Neural cell (in vitro differentiated cells): Measurements from ENCODE around the gene VWF. TPM values are rescaled to one million over a fixed set of nuclear protein-coding genes. Genes with fewer than 3 reads are reported as not detected.
A peak's percentile ranks its signal among the peaks of the same experiment; 100 is the strongest.

ENCODE experiments used
- H2AFZ ChIP-seq: fragments of 200-600, 300-800 bp; sonication (generic), shearing (Covaris generic); 2 replicates; pipeline ENCODE4 v1.6.0; 2014; ENCODE audit warnings: low read depth, mild to moderate bottlenecking, antibody characterized with exemption, low read length, moderate library complexity
- H3F3A ChIP-seq: fragments of 200-600 bp; shearing (Covaris generic); 2 replicates; pipeline ENCODE4 v1.6.1; 2016; ENCODE audit warnings: mild to moderate bottlenecking, moderate library complexity, mixed read lengths, antibody characterized with exemption, low read length; ENCODE audit not compliant: insufficient read depth, poor library complexity, severe bottlenecking
- H3K27ac ChIP-seq: fragments of 200-600, 300-800 bp; sonication (generic), shearing (Covaris generic); 2 replicates; pipeline ENCODE4 v1.5.1; 2014; ENCODE audit warnings: mild to moderate bottlenecking, low read length, moderate library complexity
- H3K27me3 ChIP-seq: fragments of 300-800, 200-600 bp; sonication (generic), shearing (Covaris generic); 2 replicates; pipeline ENCODE4 v1.6.0; 2014; ENCODE audit warnings: mild to moderate bottlenecking, low read depth, low read length, moderate library complexity; ENCODE audit not compliant: insufficient read depth
- H3K36me3 ChIP-seq: fragments of 300-800, 200-600 bp; sonication (generic), shearing (Covaris generic); 2 replicates; pipeline ENCODE4 v1.5.1; 2014; ENCODE audit warnings: mild to moderate bottlenecking, antibody characterized with exemption, low read length, moderate library complexity; ENCODE audit not compliant: insufficient read depth
- H3K4me2 ChIP-seq: fragments of 300-800, 200-600 bp; sonication (generic), shearing (Covaris generic); 2 replicates; pipeline ENCODE4 v1.6.0; 2014; ENCODE audit warnings: mild to moderate bottlenecking, low read length
- H3K4me3 ChIP-seq: fragments of 300-800, 200-600 bp; sonication (generic), shearing (Covaris generic); 2 replicates; pipeline ENCODE4 v1.5.1; 2014; ENCODE audit warnings: mild to moderate bottlenecking, low read length, moderate library complexity
- H3K79me2 ChIP-seq: fragments of 200-600 bp; shearing (Covaris generic); replicated peaks from 2 replicates; pipeline ENCODE4 v1.6.0; 2014; ENCODE audit warnings: mild to moderate bottlenecking, low read length, moderate library complexity; ENCODE audit not compliant: insufficient read depth
- H3K9ac ChIP-seq: fragments of 300-800, 200-600 bp; sonication (generic), shearing (Covaris generic); 2 replicates; pipeline ENCODE4 v1.6.1; 2016; ENCODE audit warnings: mild to moderate bottlenecking, low read length, mixed read lengths
- H3K9me2 ChIP-seq: fragments of 200-600 bp; shearing (Covaris generic); 2 replicates; pipeline ENCODE4 v1.6.1; 2016; ENCODE audit warnings: mild to moderate bottlenecking, low read length, mixed read lengths; ENCODE audit not compliant: insufficient read depth
- H3K9me3 ChIP-seq: fragments of 200-600, 300-800 bp; sonication (generic), shearing (Covaris generic); 2 replicates; pipeline ENCODE4 v1.6.1; 2016; ENCODE audit warnings: mild to moderate bottlenecking, mixed run types, low read length, moderate library complexity, mixed read lengths
- H4K20me1 ChIP-seq: fragments of 200-600 bp; shearing (Covaris generic); 2 replicates; pipeline ENCODE4 v1.6.1; 2016; ENCODE audit warnings: mild to moderate bottlenecking, mixed run types; ENCODE audit not compliant: insufficient read depth
- EZH2 ChIP-seq: fragments of 200-600, 300-800 bp; shearing (Covaris generic), sonication (generic); IDR thresholded peaks from 2 replicates; pipeline ENCODE4 v1.6.1; 2014; ENCODE audit warnings: antibody characterized with exemption, low read length, borderline replicate concordance, mild to moderate bottlenecking; ENCODE audit not compliant: insufficient read depth, poor library complexity, severe bottlenecking
- MXI1 ChIP-seq: fragments of 450-650 bp; conservative IDR thresholded peaks from 2 replicates; pipeline ENCODE4 v1.6.1; 2014; ENCODE audit warnings: antibody characterized with exemption, mild to moderate bottlenecking; ENCODE audit not compliant: poor library complexity, severe bottlenecking
- POLR2AphosphoS5 ChIP-seq: IDR thresholded peaks from 2 replicates; pipeline ENCODE4 v1.6.1; 2012
- RAD21 ChIP-seq: fragments of 450-650 bp; conservative IDR thresholded peaks from 2 replicates; pipeline ENCODE4 v1.6.1; 2014; ENCODE audit warnings: antibody characterized with exemption, mild to moderate bottlenecking, moderate library complexity
- SMC3 ChIP-seq: fragments of 450-650 bp; conservative IDR thresholded peaks from 2 replicates; pipeline ENCODE4 v1.6.1; 2014; ENCODE audit warnings: antibody characterized with exemption, mild to moderate bottlenecking, moderate library complexity; ENCODE audit not compliant: poor library complexity
- TAF1 ChIP-seq: IDR thresholded peaks from 2 replicates; pipeline ENCODE4 v1.6.1; 2012; ENCODE audit warnings: low read depth
- polyA plus RNA-seq: library from polyadenylated mRNA; depleted of rRNA; stranded (reverse); fragments of >200 nt; gene quantifications from 2 replicates; pipeline ENCODE4 v1.2.3, GENCODE V29; 2014
- TF ChIP-seq, protein P1 (sequence below): IDR thresholded peaks from 2 replicates; pipeline ENCODE4 v1.6.1; 2012; ENCODE audit warnings: borderline replicate concordance
- TF ChIP-seq, protein P2 (sequence below): fragments of 450-650 bp; IDR thresholded peaks from 2 replicates; pipeline ENCODE4 v1.5.1; 2014; ENCODE audit warnings: antibody characterized with exemption, mild to moderate bottlenecking, moderate library complexity; ENCODE audit not compliant: poor library complexity, severe bottlenecking

Gene VWF
- polyA plus RNA-seq, 1 donor from 2014 or later = not detected

DNA sequence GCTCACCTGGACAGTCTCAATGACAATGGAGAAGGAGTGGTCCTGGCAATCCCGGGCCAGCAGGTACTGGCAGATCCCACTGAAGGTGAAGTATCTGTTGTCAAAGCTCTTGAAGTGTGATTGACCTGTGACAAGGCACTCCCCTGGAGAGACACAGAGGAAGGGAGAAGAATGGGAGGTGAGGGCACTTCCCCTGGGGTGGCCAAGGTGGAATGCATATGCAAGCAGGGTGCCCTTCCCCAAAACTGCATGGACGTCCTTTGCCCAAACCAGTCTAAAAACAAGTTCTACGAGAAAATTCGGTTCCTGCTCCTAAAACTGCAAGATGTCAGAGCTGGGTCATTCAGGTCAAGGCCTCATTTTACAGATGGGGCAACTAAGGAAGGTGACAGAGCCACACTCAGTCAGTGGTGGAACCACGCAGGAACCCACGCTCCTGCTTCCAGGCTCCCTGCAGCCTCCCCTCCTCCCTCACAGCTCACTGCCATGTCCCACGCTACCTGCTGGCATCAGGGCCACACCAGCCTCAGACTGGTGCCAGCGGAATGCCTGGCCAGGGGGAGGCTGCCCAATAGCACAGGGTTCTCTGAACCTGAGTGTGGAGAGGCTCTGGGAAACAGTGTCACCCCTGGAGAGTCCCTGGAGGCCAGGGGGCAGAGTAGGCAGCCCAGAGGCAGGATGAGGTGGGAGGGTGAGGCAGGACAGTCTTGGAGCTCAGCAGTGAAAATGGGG lies 59.2 kb downstream of the VWF start:
- TF ChIP-seq, protein P1, sequence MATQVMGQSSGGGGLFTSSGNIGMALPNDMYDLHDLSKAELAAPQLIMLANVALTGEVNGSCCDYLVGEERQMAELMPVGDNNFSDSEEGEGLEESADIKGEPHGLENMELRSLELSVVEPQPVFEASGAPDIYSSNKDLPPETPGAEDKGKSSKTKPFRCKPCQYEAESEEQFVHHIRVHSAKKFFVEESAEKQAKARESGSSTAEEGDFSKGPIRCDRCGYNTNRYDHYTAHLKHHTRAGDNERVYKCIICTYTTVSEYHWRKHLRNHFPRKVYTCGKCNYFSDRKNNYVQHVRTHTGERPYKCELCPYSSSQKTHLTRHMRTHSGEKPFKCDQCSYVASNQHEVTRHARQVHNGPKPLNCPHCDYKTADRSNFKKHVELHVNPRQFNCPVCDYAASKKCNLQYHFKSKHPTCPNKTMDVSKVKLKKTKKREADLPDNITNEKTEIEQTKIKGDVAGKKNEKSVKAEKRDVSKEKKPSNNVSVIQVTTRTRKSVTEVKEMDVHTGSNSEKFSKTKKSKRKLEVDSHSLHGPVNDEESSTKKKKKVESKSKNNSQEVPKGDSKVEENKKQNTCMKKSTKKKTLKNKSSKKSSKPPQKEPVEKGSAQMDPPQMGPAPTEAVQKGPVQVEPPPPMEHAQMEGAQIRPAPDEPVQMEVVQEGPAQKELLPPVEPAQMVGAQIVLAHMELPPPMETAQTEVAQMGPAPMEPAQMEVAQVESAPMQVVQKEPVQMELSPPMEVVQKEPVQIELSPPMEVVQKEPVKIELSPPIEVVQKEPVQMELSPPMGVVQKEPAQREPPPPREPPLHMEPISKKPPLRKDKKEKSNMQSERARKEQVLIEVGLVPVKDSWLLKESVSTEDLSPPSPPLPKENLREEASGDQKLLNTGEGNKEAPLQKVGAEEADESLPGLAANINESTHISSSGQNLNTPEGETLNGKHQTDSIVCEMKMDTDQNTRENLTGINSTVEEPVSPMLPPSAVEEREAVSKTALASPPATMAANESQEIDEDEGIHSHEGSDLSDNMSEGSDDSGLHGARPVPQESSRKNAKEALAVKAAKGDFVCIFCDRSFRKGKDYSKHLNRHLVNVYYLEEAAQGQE = no peak
- TF ChIP-seq, protein P2, sequence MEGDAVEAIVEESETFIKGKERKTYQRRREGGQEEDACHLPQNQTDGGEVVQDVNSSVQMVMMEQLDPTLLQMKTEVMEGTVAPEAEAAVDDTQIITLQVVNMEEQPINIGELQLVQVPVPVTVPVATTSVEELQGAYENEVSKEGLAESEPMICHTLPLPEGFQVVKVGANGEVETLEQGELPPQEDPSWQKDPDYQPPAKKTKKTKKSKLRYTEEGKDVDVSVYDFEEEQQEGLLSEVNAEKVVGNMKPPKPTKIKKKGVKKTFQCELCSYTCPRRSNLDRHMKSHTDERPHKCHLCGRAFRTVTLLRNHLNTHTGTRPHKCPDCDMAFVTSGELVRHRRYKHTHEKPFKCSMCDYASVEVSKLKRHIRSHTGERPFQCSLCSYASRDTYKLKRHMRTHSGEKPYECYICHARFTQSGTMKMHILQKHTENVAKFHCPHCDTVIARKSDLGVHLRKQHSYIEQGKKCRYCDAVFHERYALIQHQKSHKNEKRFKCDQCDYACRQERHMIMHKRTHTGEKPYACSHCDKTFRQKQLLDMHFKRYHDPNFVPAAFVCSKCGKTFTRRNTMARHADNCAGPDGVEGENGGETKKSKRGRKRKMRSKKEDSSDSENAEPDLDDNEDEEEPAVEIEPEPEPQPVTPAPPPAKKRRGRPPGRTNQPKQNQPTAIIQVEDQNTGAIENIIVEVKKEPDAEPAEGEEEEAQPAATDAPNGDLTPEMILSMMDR = no peak
- TF ChIP-seq RAD21 = no peak
- TF ChIP-seq POLR2AphosphoS5 = no peak
- TF ChIP-seq MXI1 = no peak
- TF ChIP-seq EZH2 = no peak
- TF ChIP-seq TAF1 = no peak
- no peak for TF ChIP-seq SMC3
- Histone ChIP-seq H3K27me3 (no peaks in the 10 kb centered on the region), H3K9me2 (no peaks in the 10 kb centered on the region), H2AFZ (no peak overlapping the region), H3F3A (no peaks in the 10 kb centered on the region), H4K20me1 (no peaks in the 10 kb centered on the region), H3K9ac (no peak overlapping the region), H3K4me3 (no peak overlapping the region), H3K79me2 (no peaks in the 10 kb centered on the region), H3K9me3 (no peaks in the 10 kb centered on the region), H3K4me2 (no peak overlapping the region), H3K27ac (no peak overlapping the region), H3K36me3 (no peaks in the 10 kb centered on the region)

DNA sequence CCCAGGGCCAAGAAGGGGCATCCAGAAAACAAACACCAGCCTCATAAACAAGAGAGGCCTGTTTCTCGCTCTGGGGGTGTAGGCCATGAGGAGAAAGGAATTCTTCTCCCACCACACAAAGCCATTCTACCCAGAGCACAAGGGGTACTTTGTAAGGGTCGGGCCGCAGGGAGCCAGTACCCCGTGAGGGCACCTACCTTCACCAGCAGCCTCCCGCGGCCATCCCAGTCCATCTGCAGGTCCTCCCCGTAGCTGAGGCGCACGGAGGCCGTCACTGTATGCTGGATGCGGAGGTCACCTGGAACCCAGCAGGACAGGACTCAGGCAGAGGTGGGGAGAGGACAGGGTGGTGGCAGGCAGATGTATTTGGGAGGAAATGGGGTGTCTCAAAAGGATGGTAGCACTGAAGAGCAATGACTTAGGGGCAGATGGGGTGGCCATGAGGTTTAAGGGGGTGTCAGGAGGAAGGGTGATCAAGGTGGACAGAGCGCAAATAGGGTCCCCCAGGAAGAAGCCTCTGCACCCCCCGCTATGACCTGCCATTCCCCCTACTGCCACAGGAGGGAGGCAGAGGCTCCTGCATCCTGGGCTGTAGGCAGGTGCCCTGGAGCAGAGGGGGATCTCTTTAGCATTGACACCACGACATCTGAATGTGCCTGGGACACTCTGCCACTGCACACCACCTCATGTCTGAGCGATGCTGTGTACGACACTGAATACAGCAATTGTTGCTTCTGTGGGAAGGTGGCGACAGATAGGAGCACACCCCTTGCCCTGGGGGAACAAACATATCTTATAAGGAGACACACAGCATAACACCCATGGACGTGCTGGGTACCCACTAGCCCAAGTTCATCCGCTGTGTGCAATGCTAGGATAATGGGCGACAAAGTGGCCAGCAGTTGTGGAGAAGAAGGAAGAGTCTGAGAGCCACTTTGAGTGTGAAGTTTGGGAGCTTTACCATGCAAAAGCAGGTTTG lies 61.4 kb downstream of the VWF start:
- Histone ChIP-seq H3K4me3 (no peak overlapping the region), H3K27me3 (no peaks in the 10 kb centered on the region), H4K20me1 (no peaks in the 10 kb centered on the region), H3K9me2 (no peaks in the 10 kb centered on the region), H3K9me3 (no peaks in the 10 kb centered on the region), H3K4me2 (no peak overlapping the region), H3K9ac (no peak overlapping the region), H3K36me3 (no peaks in the 10 kb centered on the region), H3F3A (no peaks in the 10 kb centered on the region), H2AFZ (no peak overlapping the region), H3K27ac (no peak overlapping the region), H3K79me2 (no peaks in the 10 kb centered on the region)
- TF ChIP-seq, protein P2 = peak; percentile 72
- no peak for TF ChIP-seq POLR2AphosphoS5
- TF ChIP-seq SMC3 = peak; percentile 77
- TF ChIP-seq RAD21 = peak; percentile 77
